ENCODE measurements around the gene PTGFRN.
"Not testable (repeated sequence)": the region's sequence is repeated elsewhere in the genome, so short reads cannot be mapped to it uniquely, and the experiment has no call there.

Gene PTGFRN

DNA sequence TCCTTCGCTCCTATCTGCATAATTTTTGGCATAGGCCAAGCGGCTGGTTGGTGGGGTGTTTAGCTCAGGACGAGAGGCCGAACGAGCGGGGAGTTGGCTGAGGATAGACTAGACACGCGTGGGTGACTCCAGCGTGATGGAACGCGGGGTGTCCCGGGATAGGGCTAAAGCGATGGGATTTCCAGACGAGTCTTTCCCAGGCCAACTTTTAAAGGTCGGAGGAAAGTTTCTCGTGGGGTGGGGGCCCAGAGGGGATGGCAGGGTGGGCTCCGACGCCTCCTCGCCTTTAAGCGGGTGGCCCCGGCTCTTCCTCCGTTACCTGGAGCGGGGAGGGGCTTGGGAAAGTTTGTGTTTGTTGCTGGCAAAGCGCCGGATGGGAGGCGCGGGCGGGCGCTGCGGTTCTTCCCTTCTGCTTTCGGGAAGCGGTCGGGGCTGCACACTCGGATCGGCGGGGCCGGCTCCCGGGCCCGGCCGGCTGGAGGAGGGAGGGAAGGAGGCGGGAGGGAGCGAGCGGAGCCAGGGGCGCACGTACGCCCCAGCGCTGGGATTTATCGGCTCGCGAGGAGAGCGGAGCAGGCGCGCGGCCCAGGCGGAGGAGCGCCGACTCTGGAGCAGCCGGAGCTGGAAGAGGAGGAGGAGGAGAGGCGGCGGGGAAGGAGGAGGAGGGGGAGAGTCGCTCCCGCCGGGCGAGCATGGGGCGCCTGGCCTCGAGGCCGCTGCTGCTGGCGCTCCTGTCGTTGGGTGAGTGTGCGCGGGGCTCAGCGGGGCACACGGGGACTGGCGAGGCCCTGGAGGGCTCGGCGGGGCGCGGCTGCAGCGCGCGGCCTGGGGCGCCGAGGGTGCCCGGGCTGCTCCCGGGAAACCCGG, at the start of gene PTGFRN:
PTGFRN (plus strand) TSS at position 405 of the 867 bp plus-strand sequence; CDS start at position 693, 288 bp downstream.
- no peak for DNase-seq

DNA sequence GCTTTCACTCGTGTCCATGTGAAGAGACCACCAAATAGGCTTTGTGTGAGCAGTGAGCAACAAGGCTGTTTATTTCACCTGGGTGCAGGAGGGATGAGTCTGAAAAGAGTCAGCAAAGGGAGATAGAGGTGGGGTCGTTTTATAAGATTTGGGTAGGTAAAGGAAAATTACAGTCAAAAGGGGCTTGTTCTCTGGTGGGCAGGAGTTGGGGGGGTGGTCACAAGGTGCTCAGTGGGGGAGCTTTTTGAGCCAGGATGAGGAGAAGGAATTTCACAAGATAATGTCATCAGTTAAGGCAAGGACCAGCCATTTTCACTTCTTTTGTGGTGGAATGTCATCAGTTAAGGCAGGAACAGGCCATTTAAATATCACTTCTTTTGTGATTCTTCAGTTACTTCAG, 49.5 kb upstream of the PTGFRN start:
- not testable (repeated sequence) for DNase-seq

- DNase-seq, result no peak
These were observed 48.6 kb upstream of the PTGFRN start for GRCh38 chr1:116861137-116861536.

GRCh38 chr1:116863031-116863430, 46.7 kb upstream of the PTGFRN start:
- DNase-seq, result not testable (repeated sequence)

DNA sequence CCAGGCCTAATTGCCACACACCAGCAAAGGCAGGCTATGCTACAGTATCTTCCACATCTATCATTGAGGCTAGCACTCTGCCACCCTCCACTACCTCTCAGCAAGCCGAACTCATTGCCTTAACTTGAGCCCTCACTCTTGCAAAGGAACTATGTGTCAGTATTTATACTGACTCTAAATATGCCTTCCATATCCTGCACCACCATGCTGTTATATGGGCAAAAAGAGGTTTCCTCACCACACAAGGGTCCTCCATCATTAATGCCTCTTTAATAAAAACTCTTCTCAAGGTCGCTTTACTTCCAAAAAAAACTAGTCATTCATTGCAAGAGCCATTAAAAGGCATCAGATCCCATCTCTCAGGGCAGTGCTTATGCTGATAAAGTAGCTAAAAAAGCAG, 43.2 kb upstream of the PTGFRN start:
- not testable (repeated sequence) for DNase-seq

DNA sequence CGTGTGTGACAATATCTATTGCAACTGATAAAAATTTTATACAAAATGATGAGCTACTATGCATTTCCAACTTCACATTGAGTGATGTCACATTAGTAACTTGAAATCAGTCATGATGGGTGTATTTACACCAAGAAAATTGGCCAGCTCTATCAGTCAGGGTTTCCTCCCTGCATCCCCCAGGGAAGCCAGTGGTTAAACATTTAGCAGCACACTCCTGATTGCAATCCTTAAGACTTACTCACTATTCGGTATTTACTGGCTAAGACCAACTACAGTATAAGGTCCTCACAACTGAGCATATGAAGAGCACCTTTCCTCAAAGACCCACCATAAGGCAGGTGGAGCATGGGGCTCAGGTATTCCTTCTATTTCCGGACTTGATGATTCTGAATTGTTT, 41.3 kb upstream of the PTGFRN start:
- DNase-seq, result no peak

GRCh38 chr1:116869611-116870010, 40.1 kb upstream of the PTGFRN start:
- DNase-seq, result no peak

DNA sequence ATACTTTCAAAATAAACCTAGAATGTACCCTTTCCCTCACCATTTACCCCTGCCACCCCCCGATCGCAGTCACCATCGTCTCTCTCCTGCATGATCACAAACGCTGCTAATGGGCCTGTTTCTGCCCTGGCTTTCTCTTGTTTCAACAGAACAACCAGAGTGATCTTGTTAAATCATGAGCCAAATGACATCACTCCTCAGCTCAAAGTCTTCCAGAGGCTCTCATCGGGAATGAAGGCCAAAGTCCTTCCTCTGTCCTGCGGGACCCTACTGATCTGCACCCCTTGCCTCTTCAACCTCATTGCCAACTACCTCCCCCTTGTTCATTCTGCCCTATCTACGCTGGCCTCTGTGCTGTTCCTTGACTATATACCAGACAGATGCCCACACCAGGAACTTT, 39.4 kb upstream of the PTGFRN start:
- DNase-seq, result no peak

DNA sequence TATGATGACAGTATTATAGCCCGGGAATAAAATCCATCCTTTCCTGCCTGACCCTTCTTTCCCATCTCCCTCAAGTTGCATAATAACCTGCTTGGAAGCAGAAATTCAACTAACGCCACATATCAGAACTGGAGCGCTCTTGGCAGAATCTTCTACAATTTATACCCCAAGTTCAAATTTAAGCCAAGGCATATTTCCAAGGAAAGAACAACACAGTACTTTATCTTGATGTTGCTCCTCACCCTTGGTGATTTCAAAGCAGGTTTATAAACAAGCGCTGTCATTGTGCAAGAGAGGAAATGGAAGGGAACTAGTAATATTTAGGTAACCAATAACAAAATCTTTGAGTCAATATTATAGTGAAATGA, 38.0 kb upstream of the PTGFRN start:
- no peak for DNase-seq

DNA sequence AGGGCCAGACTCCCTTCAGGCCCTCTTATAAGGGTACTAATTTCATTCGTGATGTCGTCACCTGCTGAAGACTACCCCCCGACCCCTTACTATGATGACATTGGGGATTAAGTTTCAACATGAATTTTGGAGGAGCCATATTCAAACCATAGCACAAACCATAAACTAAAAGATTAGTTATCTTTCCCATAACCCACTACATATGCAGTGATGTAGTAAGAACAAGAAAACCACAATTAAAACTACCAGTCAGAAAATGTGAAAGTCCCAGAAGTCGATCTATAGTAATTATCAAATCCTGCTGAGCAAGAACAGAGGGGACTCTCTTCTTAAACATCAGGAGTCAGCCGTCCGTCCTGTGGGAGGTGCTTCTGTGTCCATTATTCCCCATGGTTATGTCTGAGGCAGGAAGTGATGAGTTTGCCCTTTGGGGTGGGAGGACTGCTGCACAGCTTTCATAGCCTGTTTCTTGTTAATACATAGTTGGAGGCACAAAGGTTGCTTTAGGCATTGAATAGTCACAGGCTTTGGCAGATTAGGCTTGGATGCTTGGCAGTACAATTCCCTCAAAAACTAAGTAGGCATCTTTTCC, 35.9 kb upstream of the PTGFRN start:
- no peak for DNase-seq

GRCh38 chr1:116874733-116875249, 34.9 kb upstream of the PTGFRN start:
- DNase-seq, result no peak

DNA sequence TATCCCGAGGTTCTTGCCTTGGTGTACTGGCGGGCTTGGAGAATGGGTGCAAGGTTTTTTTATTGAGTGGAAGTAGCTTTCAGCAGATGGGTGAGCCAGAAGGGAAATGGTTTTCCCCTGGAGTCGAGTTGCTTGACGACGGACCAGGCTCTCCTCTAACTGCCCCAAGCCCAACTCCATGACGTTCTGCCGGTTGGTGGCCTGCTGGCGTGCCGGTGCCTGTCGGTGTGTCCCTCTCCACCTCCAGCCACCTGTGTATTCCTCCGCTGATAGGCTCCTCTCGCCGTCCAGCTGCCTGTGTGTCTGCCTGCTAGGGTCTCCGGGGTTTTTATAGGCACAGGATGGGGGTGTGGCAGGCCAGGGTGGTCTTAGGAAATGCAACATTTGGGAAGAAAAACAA, 34.3 kb upstream of the PTGFRN start:
- DNase-seq, result no peak

GRCh38 chr1:116875946-116876345, 33.8 kb upstream of the PTGFRN start:
- not testable (repeated sequence) for DNase-seq

DNA sequence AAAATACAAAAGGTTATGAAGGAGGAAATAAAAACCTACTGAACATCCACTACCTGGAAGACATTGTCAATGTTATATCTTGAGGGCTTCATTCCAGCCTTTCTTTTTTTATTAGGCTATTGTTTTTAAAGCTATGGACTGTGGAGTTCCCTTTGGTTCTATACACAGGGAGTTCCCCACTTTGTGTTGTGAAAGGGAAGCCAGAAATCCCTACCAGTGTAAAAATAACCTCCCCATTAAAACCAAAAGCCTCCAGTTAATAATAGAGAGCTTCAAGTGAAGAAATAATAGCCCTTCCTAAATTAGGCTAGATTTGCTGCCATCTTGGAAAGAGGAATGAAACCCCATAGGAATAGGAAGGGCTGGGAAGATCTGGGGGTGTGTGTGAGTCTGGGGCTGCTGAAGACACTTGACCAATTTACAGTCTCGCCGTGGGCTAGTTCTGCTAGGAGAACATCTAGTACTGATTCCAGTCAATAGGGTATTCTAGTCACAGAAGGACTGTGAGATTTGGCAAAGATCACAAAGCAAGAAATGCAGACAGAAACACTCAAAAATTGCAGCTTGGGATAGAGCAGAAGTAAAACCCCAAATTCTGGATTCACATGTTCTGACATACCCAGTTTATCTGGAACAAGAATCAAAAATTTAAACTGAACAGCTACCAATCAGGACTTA, 32.4 kb upstream of the PTGFRN start:
- DNase-seq, result no peak

- DNase-seq, result no peak
These were observed 30.8 kb upstream of the PTGFRN start for GRCh38 chr1:116878804-116879477.

DNA sequence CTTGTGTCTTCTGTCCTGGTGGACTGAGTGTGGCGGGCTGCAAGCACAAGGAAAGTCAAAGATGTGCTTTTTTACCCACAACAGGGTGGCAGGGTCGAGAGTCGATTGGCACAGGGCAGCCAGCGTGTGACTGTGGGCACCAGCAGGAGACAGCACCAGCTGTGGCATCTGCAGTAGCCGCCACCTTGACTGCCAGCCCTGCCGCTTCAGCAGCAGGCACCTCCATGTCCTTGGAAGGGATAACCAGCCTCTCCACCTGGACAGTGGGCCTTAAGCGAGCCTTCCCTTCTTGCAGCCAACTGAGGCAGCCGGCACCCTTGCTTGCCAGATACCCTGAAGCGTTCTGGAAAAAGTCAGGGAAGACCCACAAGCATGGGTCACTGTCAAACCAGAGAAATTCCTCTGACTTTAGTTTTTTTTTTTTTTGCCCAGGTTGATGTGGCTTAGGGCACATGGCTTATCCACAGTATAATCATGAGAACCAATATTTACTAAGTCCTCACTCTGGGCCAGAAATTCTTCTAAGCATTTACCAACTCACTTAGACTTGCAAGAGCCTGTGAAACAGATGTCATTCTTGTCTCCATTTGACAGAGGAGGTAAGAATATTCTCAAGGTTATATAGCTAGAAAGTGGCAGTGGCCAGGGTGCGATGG, 30.1 kb upstream of the PTGFRN start:
- no peak for DNase-seq

GRCh38 chr1:116880917-116881316, 28.8 kb upstream of the PTGFRN start:
- DNase-seq, result no peak

DNA sequence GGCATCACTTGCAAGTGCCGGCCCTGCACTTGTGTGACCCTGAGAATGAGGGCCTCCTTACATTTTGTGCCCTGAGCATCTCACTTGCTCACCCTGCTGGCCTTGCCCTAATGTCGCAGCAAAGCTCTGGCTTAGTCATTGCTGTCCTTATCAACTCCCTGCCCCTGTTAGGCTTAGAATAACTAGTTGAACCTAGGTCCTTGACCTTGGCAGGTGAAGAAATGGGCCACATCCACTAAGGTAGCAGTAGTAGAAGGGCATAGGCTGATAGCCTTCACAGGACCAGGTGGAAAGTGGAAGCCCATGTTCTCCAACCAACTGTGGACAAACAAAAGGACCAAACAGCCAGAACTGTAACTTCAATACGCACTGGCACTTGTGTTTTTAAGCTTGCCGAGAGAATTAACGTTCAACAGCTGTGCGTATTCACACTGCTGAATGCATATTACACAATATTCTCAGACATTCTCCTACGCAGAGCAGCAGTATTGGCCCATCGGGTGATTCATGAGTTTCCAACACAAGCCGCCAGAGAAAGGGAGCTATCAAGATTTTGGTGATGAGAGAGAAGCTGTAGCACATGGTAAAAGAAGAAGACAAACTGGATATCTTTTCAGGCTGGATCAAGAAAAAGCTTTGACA, 27.7 kb upstream of the PTGFRN start:
- no peak for DNase-seq

- DNase-seq, result no peak
These were observed 26.9 kb upstream of the PTGFRN start for GRCh38 chr1:116882866-116883265.

DNA sequence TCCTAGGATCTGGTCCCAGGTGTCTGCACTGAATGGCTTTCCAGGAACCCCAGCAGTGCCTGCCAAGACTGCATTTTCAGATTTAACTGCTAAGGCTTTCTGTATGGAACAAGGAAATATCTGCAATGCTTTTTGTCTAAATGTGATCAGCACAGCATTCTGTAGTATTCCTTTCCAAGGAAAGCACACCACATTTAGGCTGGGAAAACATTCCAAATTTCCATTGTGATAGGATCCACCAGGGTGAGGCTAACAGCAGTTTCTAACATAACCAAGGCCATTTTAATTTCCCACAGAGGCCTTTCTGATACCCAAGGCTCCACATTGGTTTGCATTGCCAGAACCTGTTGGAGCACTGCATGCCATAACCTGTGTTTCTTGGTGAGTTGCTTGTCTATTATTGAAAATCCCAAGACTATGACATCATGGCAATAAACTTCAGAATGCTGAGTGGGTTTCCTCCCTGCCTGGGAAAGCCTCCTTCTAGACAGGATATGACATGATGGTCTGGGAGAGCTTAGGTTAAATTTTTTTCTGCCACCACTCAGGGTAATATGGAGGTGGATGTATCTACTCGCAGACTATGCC, 23.3 kb upstream of the PTGFRN start:
- DNase-seq, result no peak

GRCh38 chr1:116887212-116887611, 22.5 kb upstream of the PTGFRN start:
- DNase-seq, result no peak

DNA sequence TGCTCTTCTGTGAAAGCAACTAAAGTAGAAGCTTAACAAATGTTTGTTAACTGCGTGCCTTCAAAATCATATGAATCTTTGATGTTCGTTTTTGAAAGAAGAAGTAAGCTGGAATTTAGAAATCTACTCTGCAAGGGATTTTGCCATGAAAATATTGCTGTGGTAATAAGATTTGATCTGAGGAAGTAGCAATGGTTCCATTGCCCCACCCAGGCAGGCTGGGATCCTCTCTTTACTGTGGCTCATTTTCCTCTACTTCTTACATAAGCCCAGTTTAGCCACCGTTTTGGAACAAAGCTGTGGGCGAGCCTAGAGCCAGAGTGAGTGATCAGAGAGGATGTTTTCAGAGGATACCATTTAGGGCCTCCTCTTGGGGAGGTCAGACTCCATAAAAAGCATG, 20.3 kb upstream of the PTGFRN start:
- no peak for DNase-seq
